Ishikawa (cell line): ENCODE data around the gene PTGFRN.

Source experiments
- CEBPB ChIP-seq: IDR thresholded peaks from 2 replicates; pipeline ENCODE4 v1.6.1; 2012
- CREB1 ChIP-seq: IDR thresholded peaks from 2 replicates; pipeline ENCODE4 v1.6.1; 2012; ENCODE audit warnings: low read depth
- EGR1 ChIP-seq: IDR thresholded peaks from 2 replicates; pipeline ENCODE4 v1.6.1; 2012
- EP300 ChIP-seq: IDR thresholded peaks from 2 replicates; pipeline ENCODE4 v1.6.1; 2012; ENCODE audit warnings: borderline replicate concordance
- FOXM1 ChIP-seq: IDR thresholded peaks from 2 replicates; pipeline ENCODE4 v1.6.1; 2012; ENCODE audit warnings: low read depth, borderline replicate concordance
- MAX ChIP-seq: IDR thresholded peaks from 2 replicates; pipeline ENCODE4 v1.6.1; 2012
- NFIC ChIP-seq: IDR thresholded peaks from 2 replicates; pipeline ENCODE4 v1.6.1; 2012
- RAD21 ChIP-seq: IDR thresholded peaks from 2 replicates; pipeline ENCODE4 v1.6.1; 2012; ENCODE audit warnings: low read depth
- REST ChIP-seq: IDR thresholded peaks from 2 replicates; pipeline ENCODE4 v1.6.1; 2012; ENCODE audit warnings: low read depth, mild to moderate bottlenecking
- TAF1 ChIP-seq: IDR thresholded peaks from 2 replicates; pipeline ENCODE4 v1.6.1; 2012; ENCODE audit warnings: low read depth, mild to moderate bottlenecking
- TCF12 ChIP-seq: IDR thresholded peaks from 2 replicates; pipeline ENCODE4 v1.6.1; 2012; ENCODE audit warnings: low read depth
- TEAD4 ChIP-seq: IDR thresholded peaks from 2 replicates; pipeline ENCODE4 v1.6.1; 2012
- USF1 ChIP-seq: IDR thresholded peaks from 2 replicates; pipeline ENCODE4 v1.6.1; 2012
- YY1 ChIP-seq: IDR thresholded peaks from 2 replicates; pipeline ENCODE4 v1.6.1; 2012; ENCODE audit warnings: low read depth
- ZBTB7A ChIP-seq: IDR thresholded peaks from 2 replicates; pipeline ENCODE4 v1.6.1; 2012; ENCODE audit warnings: low read depth

Gene PTGFRN

GRCh38 chr1:116908820-116909511, 750 bp upstream of the PTGFRN start:
- TF ChIP-seq NFIC (no peak), YY1 (no peak), CEBPB (no peak), TAF1 (no peak)

- no peak for TF ChIP-seq RAD21
- TF ChIP-seq TAF1: peak; percentile 35
- TF ChIP-seq EP300: no peak
- TF ChIP-seq YY1: peak; percentile 60; the same call in 1 of the 2 replicates
Observed at GRCh38 chr1:116910379-116911187, 867 bp downstream of the PTGFRN start.

- TF ChIP-seq EGR1: no peak
- TF ChIP-seq FOXM1: no peak
- TF ChIP-seq EP300: no peak
- no peak for TF ChIP-seq TCF12
- no peak for TF ChIP-seq RAD21
- no peak for TF ChIP-seq YY1
- no peak for TF ChIP-seq REST
- TF ChIP-seq ZBTB7A: no peak
- no peak for TF ChIP-seq TEAD4
- TF ChIP-seq MAX: no peak
- TF ChIP-seq NFIC: no peak
- no peak; the same call in 1 of the 2 replicates for TF ChIP-seq TAF1
- no peak for TF ChIP-seq CREB1
- no peak for TF ChIP-seq USF1
- no peak for TF ChIP-seq CEBPB
Observed at GRCh38 chr1:116911188-116911553, 1.5 kb downstream of the PTGFRN start.

GRCh38 chr1:116911779-116912469, 2.2 kb downstream of the PTGFRN start:
- no peak for TF ChIP-seq RAD21
- TF ChIP-seq FOXM1: no peak
- TF ChIP-seq TCF12: no peak
- TF ChIP-seq REST: no peak
- no peak for TF ChIP-seq EGR1
- TF ChIP-seq YY1: no peak
- TF ChIP-seq EP300: no peak
- no peak for TF ChIP-seq MAX
- no peak for TF ChIP-seq TEAD4
- no peak for TF ChIP-seq NFIC
- TF ChIP-seq USF1: no peak
- no peak for TF ChIP-seq ZBTB7A
- TF ChIP-seq TAF1: no peak
- no peak for TF ChIP-seq CREB1
- TF ChIP-seq CEBPB: no peak

- TF ChIP-seq CREB1: no peak
Observed at GRCh38 chr1:116912846-116913245, 3.1 kb downstream of the PTGFRN start.
